ENCODE data around the gene EEIG2.

EEIG2 gene

DNA sequence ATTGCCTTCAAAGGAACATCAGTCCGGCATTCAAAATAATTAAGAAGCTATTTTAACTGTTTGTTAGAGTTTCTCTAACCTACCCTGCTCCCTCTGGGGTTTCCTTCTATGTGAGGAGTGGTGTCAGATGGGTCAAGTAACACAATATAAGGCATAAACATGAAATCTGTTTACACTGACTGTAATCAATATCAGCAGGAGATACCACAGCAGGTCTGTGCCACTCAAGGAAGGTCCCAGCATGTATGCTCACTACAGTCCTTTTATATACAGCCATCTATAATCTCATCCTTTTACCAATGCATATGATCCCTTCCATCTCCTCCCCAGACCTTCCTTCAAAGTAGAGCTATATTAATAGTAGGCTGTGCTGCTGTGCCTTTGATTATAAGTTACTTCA, 25.4 kb downstream of the EEIG2 start:
- no peak for DNase-seq

DNA sequence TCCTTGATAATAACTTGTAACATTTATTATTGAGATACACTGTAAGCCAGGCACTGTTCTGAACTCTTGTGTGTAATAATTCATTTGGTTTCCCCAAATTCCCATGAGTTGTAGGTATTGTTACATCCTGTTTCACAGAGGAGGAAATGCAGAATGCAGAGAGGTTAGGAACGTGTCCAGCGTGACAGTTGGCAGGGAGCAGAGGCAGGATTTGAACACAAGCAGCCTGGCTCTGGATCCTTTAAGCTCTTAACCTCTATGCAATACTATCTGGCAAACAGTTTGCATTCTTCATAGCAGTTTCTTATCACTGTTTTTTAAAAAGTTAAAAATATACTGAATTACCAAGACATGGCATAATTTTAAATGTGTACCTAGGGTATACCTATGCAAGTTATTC, 30.5 kb downstream of the EEIG2 start:
- no peak for DNase-seq

DNA sequence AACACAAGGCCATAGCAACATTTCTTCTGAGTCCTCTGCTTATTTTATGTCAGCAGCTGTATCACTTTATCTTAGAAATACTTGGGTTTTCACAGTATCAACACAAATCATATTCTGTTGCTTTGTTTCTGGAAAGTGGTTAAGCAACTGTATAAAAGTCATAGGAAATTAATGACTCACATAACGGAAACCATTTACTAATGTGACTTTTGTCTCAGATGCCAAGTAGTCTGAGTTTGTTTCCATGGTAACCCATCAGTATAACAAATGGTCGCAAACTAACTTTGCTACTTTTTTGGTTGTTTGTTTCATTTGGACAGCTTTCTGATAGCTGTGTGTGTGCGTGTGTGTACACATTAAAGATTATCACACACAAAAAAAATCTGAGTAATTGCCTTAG, 31.1 kb downstream of the EEIG2 start:
- DNase-seq: peak; percentile 85

DNA sequence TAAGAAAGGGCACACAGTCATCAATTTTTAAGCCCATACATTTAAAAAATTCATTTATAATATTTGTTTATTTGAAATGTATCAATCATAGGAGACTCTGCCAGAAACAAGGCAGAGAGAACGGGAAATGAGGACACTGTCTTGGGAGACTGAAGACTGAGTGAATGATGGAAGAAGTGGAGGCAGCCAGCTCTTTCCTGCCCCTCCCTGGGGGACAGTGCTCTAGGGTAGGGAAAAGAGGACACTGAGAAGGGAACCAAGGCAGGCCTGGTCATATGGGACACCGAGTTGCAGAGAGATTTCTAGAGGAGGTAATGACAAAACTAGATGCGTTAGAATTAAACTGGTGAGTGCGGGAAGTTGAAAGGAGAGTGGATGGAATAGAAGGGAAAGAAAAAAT, 31.6 kb downstream of the EEIG2 start:
- no peak for DNase-seq

DNA sequence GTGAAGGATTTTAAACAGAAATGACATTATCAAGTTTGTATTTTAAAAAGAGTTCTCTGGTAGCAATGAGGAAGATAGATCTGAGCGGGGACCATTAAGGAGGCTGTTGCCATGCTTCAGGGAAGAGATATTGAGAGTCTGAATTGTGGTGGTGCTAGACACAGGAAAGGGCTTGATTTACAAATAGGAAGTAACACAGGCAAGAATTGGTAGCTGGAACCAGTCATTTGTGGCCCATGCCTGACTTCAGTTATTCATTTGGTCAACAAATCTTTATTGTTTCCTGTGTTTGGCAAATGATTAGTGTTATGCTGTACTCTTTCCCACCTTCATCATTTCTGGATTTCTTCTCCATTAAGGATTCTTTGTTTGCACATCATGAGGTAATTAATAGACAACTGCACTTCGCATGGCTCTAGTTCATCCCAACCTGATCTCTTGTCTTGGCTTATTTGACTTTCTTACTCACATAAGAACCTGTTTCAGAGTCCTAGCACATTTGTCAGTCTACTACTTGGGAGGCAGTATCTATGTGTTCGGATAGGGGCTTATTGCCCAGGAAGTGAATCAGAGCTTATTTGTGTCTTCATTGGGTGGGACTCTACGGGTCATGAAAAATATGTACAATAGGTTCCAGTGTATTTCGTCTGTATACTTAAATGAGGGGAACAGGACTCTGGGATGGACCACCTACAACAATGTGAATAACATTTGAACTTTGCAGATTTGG, 32.3 kb downstream of the EEIG2 start:
- peak; percentile 63 for DNase-seq

DNA sequence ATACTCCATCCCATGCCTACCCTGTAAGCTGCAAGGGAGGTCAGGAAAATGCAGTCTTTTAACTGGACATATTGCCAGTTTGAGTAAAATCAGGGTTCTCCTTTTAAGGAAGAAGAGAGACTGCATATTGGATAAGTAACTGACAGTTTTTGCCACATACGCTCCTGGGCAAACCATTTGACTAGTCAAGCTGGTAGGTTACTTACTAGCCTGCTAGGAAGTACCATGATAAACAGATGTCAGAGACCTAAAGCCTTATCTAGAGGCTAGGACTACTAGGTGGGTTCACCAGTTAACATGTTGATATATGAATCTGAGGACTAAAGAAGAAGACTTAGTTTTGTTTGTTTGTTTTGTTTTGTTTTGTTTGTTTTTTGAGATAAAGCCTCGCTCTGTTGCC, 33.5 kb downstream of the EEIG2 start:
- no peak for DNase-seq

DNA sequence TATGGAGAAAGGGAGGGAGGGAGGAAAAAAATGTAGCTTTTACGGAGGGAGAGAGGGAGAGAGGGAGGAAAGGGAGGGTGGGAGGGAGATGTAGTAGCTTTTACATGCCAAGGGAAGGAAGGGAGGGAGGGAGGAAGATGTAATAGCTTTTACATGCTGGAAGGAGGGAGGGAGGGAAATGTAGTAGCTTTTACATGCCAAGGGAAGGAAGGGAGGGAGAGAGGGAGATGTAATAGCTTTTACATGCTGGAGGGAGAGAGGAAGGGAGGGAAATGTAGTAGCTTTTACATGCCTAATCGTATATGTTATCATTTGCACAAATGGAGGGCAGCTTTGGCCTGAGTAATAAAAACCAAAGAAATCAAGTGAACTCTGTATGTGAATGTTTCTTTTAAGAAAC, 35.6 kb downstream of the EEIG2 start:
- no peak for DNase-seq

DNA sequence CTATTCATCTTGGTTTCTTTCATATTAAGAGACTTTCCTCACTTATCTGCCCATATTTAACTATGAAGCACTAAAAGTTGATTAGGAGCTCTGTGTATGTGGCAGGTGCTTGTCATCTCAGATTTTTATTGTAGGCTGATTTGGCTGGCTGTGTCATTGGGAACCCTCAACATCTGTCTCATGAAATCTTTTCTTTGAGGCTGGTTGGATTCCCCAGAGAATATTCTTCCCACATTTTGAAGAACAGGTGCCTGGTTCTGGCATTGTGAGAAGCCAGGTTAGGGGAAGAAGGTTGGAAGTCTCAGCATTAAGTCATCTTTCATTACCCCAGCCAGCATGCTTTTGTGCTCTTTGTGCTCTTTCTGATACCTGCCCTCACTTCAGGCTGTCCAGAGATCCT, 37.1 kb downstream of the EEIG2 start:
- no peak for DNase-seq

DNA sequence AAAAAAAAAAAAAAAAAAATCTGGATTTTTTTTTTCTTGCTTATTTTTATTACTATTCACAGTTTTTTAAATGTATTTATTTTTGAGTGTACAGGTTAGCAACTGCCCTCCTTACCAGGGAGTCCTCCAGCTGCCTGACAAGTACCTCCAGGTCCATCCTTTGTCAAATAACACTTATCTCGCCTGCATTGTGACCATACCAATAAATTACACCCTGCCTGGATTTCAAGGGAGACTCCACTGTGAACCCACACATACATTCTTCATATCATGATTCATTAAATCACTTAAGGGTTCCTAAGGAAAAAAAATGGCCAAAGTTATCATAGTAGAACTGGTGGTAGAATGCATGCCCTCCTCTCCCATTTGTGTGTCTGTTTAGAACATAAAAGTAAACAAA, 38.4 kb downstream of the EEIG2 start:
- DNase-seq: no peak

DNA sequence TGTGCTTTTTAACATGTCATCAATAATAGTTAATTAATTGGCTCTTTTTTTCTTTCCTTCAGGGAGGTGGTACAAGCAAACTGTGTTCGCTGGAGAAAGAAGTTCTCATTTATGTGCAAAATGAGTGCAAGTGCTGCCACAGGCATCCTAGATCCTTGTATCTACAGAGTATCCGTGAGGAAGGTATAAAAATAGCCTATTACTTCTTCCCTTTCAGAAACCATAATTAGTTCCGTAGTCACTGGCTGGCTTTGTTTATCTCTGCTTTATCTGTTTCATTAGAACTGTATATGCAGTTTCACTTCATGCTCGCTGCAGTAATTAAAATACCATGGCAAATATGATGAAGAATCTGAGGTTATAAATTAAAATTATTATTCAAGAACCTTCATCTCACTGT, 40.6 kb downstream of the EEIG2 start:
- no peak for DNase-seq

DNA sequence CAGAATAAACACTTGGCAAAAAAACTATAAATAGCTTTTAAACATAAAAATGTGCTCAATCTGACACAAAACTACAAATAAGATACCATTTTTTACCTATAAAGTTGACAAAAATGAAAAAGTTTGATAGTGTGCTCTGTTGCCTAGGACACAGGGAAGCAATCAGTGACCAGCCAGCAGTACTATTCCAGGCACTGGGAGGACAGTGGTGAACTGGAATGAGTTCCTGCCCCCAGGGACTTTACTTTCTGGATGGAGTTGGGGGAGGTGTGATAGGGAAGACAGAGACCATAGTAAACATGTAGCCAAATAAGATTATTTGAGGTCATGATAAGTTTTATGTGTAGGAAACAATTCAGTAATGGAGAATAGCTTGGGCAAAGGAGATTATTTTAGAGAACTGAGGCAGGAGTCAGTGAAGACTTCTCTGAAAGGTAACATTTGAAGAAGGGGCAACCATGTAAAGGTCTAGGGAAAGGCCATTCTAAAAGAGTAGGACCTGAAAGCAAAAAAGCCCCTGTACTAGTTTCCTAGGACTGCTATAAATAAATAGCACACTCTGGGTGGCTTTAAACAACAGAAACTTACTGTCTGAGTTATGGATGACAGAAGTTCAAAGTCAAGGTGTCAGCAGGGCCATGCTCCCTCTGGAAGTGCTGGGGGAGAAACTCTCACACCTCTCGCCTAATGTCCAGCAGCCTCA, 42.0 kb downstream of the EEIG2 start:
- no peak for DNase-seq

DNA sequence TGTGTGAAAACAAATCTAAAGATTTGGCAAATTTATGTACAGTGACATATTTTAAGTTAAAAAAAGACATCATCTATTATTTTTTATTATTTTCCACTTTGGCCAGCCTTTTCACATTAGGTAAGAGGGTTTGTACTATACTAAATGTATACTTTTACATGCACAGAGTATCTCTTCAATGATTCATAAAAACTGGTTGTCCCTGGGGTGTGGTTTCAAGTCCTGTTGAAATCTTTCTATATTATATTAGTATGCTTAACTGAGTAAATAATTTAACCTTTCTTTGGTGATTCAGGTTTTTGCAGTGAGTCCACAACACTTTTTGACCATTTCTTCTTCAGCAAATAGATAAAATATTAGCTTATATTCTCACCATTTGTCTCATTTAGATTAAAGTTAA, 45.7 kb downstream of the EEIG2 start:
- no peak for DNase-seq

DNA sequence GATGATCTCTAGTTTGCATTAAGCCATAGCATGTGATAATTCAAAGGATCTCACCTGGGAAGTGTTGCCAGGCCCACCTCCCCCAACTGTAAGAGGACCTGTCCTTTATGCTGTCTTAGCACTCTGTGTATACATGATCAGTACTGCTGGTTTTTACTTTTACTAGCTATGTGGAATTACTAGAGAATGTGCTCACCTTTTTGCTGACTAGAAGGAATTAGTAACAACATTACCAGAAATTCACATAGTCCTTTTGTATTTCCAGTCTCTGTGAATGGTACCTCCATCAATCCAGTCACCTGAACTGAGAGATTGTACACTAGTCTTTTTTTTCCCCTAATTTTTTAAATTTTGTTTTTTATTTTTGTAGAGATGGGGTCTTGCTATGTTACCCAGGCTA, 46.6 kb downstream of the EEIG2 start:
- DNase-seq: no peak

DNA sequence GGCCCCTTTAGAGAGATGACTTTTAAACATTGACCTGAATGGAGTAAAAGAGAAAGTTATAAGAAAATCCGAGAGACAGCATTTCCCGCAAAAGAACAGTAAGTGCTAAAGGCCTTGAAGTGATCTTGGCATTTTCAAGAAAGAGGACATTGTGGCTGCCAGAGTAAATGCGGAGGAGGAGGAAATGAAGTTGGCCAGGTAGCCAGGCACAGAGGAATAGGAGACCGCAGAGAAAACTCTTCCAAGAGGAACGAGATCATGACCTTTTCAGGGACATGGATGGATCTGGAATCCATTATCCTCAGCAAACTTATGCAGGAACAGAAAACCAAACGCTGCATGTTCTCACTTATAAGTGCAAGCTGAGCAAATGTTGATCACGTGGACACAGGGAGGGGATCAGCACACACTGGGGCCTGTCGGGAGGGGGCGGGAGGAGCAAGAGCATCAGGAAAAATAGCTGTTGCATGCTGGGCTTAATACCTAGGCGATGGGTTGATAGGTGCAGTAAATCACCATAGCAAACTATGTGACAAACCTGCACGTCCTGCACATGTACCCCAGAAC, 49.7 kb downstream of the EEIG2 start:
- DNase-seq: no peak

All from activated CD4-positive, alpha-beta T cell treated with anti-CD3 and anti-CD28 coated beads, Interleukin-2, amount 50 U/mL, for 16 hours (primary cell).